B cell (primary cell): Measurements from ENCODE around the gene MSTN. TPM values are rescaled to one million over a fixed set of nuclear protein-coding genes. Genes with fewer than 3 reads are reported as not detected.

ENCODE experiments used
- ATAC-seq: fragments of 200-7000 bp; cut with Tn5 transposase; one replicate; pipeline ENCODE4 v1.10.0; 2021; ENCODE audit warnings: low read depth, mild to moderate bottlenecking, moderate number of reproducible peaks, moderate library complexity
- CTCF ChIA-PET: fragments of 350-600 bp; sonication (Branson Sonifier 250); formaldehyde crosslinking; loops from one replicate; lab custom pipeline; 2021; ENCODE audit warnings: antibody characterized with exemption, inconsistent platforms; lab: Charles Lee
- POLR2A ChIA-PET: fragments of 350-600 bp; sonication (Branson Sonifier 250); formaldehyde crosslinking; loops from one replicate; lab custom pipeline; 2021; ENCODE audit warnings: antibody characterized with exemption; lab: Charles Lee
- DNase-seq: peaks from one replicate; pipeline ENCODE4 v3.0.0; 2013
- H2AFZ ChIP-seq: 2 replicates; pipeline ENCODE4 v1.6.1; 2012; ENCODE audit warnings: mild to moderate bottlenecking, low read depth, low read length; ENCODE audit not compliant: insufficient read depth, poor library complexity, severe bottlenecking
- H3K27ac ChIP-seq, 2 donors: 1 replicate in 1 of 2; 2 replicates in 1 of 2; pipeline ENCODE4 v1.5.1; 2012 to 2013; ENCODE audit warnings: low read length in 2 of 2, mild to moderate bottlenecking in 2 of 2, moderate library complexity in 1 of 2
- H3K27me3 ChIP-seq, 4 experiments: fragments of 200-600 bp in 1 of 4; sonication (generic) in 1 of 4; replicated peaks in 1 of 4; 1 replicate in 2 of 4; 2 replicates in 2 of 4; pipeline versions ENCODE4 v1.6.1 to v1.7.0; 2013 to 2016; ENCODE audit warnings: low read length in 3 of 4, mild to moderate bottlenecking in 2 of 4, mixed read lengths in 1 of 4, moderate library complexity in 1 of 4; ENCODE audit not compliant: insufficient read depth in 4 of 4, control insufficient read depth in 3 of 4; ENCODE audit errors: control extremely low read depth in 1 of 4
- H3K36me3 ChIP-seq, 2 experiments: replicated peaks in 1 of 2; 1 replicate in 1 of 2; 2 replicates in 1 of 2; pipeline versions ENCODE4 v1.6.1 to v1.7.1; 2013; ENCODE audit warnings: low read length in 1 of 2; ENCODE audit not compliant: insufficient read depth in 2 of 2, control insufficient read depth in 1 of 2; ENCODE audit errors: control extremely low read depth in 1 of 2, extremely low read depth in 1 of 2
- H3K4me1 ChIP-seq, 2 donors: fragments of 200-600 bp in 1 of 2; sonication (generic) in 1 of 2; 1 replicate in 1 of 2; 2 replicates in 1 of 2; pipeline versions ENCODE4 v1.5.1 to v1.6.1; 2013 to 2017; ENCODE audit warnings: low read length in 2 of 2; ENCODE audit not compliant: control insufficient read depth in 2 of 2, insufficient read depth in 2 of 2
- H3K4me2 ChIP-seq: replicated peaks from 2 replicates; pipeline ENCODE3; 2012; ENCODE audit warnings: mild to moderate bottlenecking, low read depth, low read length; ENCODE audit not compliant: poor library complexity, severe bottlenecking
- H3K4me3 ChIP-seq, 5 experiments: fragments of 200-600 bp in 1 of 5; sonication (generic) in 1 of 5; 1 replicate in 3 of 5; 2 replicates in 2 of 5; pipeline versions ENCODE4 v1.5.1 to v1.7.0; 2011 to 2016; ENCODE audit warnings: low read length in 4 of 5, mild to moderate bottlenecking in 4 of 5, low read depth in 2 of 5, control low read depth in 1 of 5, moderate library complexity in 1 of 5; ENCODE audit not compliant: insufficient read depth in 1 of 5; ENCODE audit errors: control extremely low read depth in 1 of 5, extremely low read depth in 1 of 5
- H3K79me2 ChIP-seq: fragments of 200-600 bp; sonication (generic); one replicate; pipeline ENCODE4 v1.6.0; 2016; ENCODE audit warnings: low read length; ENCODE audit not compliant: control insufficient read depth, insufficient read depth
- H3K9ac ChIP-seq: fragments of 200-600 bp; sonication (generic); 2 replicates; pipeline ENCODE4 v1.6.1; 2017; ENCODE audit warnings: mild to moderate bottlenecking, low read length, moderate library complexity
- H3K9me3 ChIP-seq, 3 donors: one replicate each; pipeline versions ENCODE4 v1.6.1 to v1.7.1; 2013; ENCODE audit warnings: low read length in 2 of 3; ENCODE audit not compliant: control insufficient read depth in 2 of 3, insufficient read depth in 1 of 3; ENCODE audit errors: control extremely low read depth in 1 of 3
- H4K20me1 ChIP-seq: 2 replicates; pipeline ENCODE4 v1.6.0; 2012; ENCODE audit warnings: mild to moderate bottlenecking, low read length; ENCODE audit not compliant: insufficient read depth, control insufficient read depth, poor library complexity, severe bottlenecking
- H3K27ac Mint-ChIP-seq: one replicate; pipeline ENCODE4 v1.8.0; 2021; ENCODE audit warnings: mixed read lengths
- H3K27me3 Mint-ChIP-seq: one replicate; pipeline ENCODE4 v1.8.0; 2021; ENCODE audit warnings: mixed read lengths
- H3K4me1 Mint-ChIP-seq: one replicate; pipeline ENCODE4 v1.8.0; 2021; ENCODE audit warnings: mixed read lengths
- H3K4me3 Mint-ChIP-seq: one replicate; pipeline ENCODE4 v1.8.0; 2021; ENCODE audit warnings: mixed read lengths
- H3K9me3 Mint-ChIP-seq: one replicate; pipeline ENCODE4 v1.8.0; 2022; ENCODE audit warnings: mixed read lengths; ENCODE audit not compliant: insufficient read depth
- EZH2 ChIP-seq: IDR thresholded peaks from 2 replicates; pipeline ENCODE4 v1.6.1; 2012; ENCODE audit warnings: borderline replicate concordance, low read depth, mild to moderate bottlenecking, moderate library complexity, low read length; ENCODE audit not compliant: insufficient read depth, poor library complexity, severe bottlenecking
- WGBS: methylation state at CpG from one replicate; pipeline ENCODE4 v1.1.5; 2013; ENCODE audit warnings: missing lambda C conversion rate; ENCODE audit not compliant: insufficient coverage; 5-methylcytosine and 5-hydroxymethylcytosine counted together
- intact Hi-C: fragments of 100-400 bp; cut with micrococcal nuclease; formaldehyde crosslinking; loops from one replicate; pipeline ENCODE4 v1.10.0; 2022
- polyA plus RNA-seq: library from polyadenylated mRNA; depleted of rRNA; stranded (reverse); fragments of >200 nt; gene quantifications from 2 replicates; pipeline ENCODE4 v1.2.3, GENCODE V29; 2012
- total RNA-seq, 2 donors: library from RNA; stranded (reverse); fragments of 120-200 nt in 1 of 2; gene quantifications; 1 replicate in 1 of 2; 2 replicates in 1 of 2; pipeline versions ENCODE4 v1.2.3 to v1.2.4, GENCODE V29; 2013 to 2022
- TF ChIP-seq, protein P1 (sequence below): fragments of 200-600 bp; IDR thresholded peaks from one replicate; pipeline ENCODE4 v1.8.0; 2022; ENCODE audit warnings: antibody characterized with exemption, mild to moderate bottlenecking

Gene MSTN
- total and polyA plus RNA-seq, 2 donors (not counting 1 experiment from before 2014, with no cell fraction given), result 0.07 TPM; not detected in 1

DNA sequence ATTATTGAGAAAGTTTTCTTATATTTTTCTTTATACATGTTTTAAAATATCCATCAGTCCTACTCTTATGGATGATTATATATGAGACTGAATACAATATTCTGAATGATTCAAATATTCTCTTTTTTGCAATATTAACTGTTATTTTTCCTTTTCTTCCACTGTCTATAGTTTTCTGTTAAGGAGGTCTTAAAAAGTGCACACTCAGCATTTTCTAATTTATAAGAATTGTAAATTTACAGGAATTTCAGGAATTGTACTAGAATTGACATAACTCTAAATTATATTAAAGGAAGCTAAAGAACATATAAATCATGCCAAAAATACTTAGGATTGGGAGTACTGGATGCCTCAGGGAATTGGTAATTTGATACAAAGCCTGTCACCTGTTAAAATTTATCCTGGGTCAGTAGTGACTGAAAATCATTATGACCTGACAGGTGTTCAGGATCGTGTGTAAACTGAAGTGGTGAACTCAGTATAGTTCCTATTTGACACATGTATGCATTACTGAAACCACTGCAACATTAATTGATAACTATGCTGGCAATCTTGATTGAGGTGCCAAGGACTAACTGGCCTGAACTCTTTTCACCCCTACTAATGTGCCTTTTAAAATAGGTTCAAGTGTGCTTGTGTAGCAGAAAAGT lies 30.4 kb downstream of the MSTN start:
- H3K9me3 Mint-ChIP-seq, result no peaks in the 10 kb centered on the region
- no CpG with 5 or more reads among the region's 1 CpG for WGBS
- H3K4me1 Mint-ChIP-seq, result no peaks in the 10 kb centered on the region
- Histone ChIP-seq H3K4me3 (no peak overlapping the region), H3K4me2 (no peak overlapping the region), H3K27me3 (no peaks in the 10 kb centered on the region), H3K79me2 (no peaks in the 10 kb centered on the region), H2AFZ (no peak overlapping the region), H3K27ac (no peak overlapping the region), H3K9me3 (no peaks in the 10 kb centered on the region), H4K20me1 (no peaks in the 10 kb centered on the region), H3K4me1 (no peaks in the 10 kb centered on the region), H3K9ac (no peak overlapping the region), H3K36me3 (no peaks in the 10 kb centered on the region)
- intact Hi-C loops, result no loop called here
- TF ChIP-seq, protein P1, sequence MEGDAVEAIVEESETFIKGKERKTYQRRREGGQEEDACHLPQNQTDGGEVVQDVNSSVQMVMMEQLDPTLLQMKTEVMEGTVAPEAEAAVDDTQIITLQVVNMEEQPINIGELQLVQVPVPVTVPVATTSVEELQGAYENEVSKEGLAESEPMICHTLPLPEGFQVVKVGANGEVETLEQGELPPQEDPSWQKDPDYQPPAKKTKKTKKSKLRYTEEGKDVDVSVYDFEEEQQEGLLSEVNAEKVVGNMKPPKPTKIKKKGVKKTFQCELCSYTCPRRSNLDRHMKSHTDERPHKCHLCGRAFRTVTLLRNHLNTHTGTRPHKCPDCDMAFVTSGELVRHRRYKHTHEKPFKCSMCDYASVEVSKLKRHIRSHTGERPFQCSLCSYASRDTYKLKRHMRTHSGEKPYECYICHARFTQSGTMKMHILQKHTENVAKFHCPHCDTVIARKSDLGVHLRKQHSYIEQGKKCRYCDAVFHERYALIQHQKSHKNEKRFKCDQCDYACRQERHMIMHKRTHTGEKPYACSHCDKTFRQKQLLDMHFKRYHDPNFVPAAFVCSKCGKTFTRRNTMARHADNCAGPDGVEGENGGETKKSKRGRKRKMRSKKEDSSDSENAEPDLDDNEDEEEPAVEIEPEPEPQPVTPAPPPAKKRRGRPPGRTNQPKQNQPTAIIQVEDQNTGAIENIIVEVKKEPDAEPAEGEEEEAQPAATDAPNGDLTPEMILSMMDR, result no peak
- no peak for TF ChIP-seq EZH2
- ATAC-seq (no peak), DNase-seq (no peak)
- H3K27ac Mint-ChIP-seq, result no peak overlapping the region
- CTCF ChIA-PET, result no interaction called here
- peaks cover 9% of the 10 kb centered on the region for H3K27me3 Mint-ChIP-seq
- no peak overlapping the region for H3K4me3 Mint-ChIP-seq
- POLR2A ChIA-PET, result no interaction called here

DNA sequence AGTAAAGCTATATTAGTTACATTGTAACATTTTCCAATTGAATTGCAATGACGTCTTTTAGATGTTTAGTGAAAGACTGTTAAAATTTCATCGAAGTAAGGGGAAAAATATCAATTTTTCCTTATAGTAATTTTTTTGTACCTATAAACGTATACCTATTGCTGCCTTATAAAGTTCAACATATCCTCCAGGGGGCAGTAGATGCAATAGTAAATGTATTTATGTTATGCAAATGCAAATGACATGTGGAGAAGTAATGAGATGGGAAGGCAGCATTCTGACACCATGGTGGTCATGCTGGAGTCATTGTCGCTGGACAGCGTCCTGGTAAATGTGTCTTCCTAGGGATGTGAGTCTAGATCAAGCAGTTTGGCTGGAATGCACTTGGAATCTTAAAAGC lies 38.7 kb downstream of the MSTN start:
- Histone ChIP-seq H3K4me1 (no peaks in the 10 kb centered on the region), H3K27me3 (peaks cover 0 to 4% (median 0%) of the 10 kb centered on the region in 4 experiments), H3K36me3 (no peaks in the 10 kb centered on the region), H3K9me3 (peaks cover 0 to 5% (median 0%) of the 10 kb centered on the region in 3 donors), H3K9ac (no peak overlapping the region), H2AFZ (no peak overlapping the region), H3K27ac (no peak overlapping the region), H3K79me2 (no peaks in the 10 kb centered on the region), H3K4me2 (no peak overlapping the region), H4K20me1 (no peaks in the 10 kb centered on the region), H3K4me3 (no peak overlapping the region)
- ChIA-PET CTCF (interaction anchor here (1.2 kb wide), 1 partner anchor 27 kb away, joined by 4 read pairs; no protein-coding TSS in a partner anchor), POLR2A (no interaction called here)
- H3K4me1 Mint-ChIP-seq, result no peaks in the 10 kb centered on the region
- no peak overlapping the region for H3K27ac Mint-ChIP-seq
- peaks cover 7% of the 10 kb centered on the region for H3K27me3 Mint-ChIP-seq
- DNase-seq (peak; percentile 40), ATAC-seq (no peak)
- intact Hi-C loops, result no loop called here
- peaks cover under 1% of the 10 kb centered on the region for H3K9me3 Mint-ChIP-seq
- 90% methylated on average over 2 of the region's 5 CpGs for WGBS
- H3K4me3 Mint-ChIP-seq, result no peak overlapping the region
- no peak for TF ChIP-seq EZH2
- TF ChIP-seq, protein P1, result peak; percentile 54
